Calu3 (cell line): ENCODE results near the gene MUC21. TPM values are rescaled to one million over a fixed set of nuclear protein-coding genes. Genes with fewer than 3 reads are reported as not detected.
A peak's percentile ranks its signal among the peaks of the same experiment; 100 is the strongest.

Experiments used
- BruUV-seq: library from RNA; stranded (reverse); fragments of 400-500 nt; replicated peaks from 2 replicates; lab custom pipeline; 2021; lab: Mats Ljungman, UMichigan
- CTCF ChIA-PET: fragments of 300-600 bp; sonication (Branson Sonifier 250); formaldehyde crosslinking; loops from one replicate; lab custom pipeline; 2022; ENCODE audit warnings: antibody characterized with exemption; lab: Charles Lee
- DNase-seq: peaks from one replicate; pipeline ENCODE4 v3.0.0; 2022
- H3K27ac Mint-ChIP-seq: one replicate; pipeline ENCODE4 v1.8.0; 2022; ENCODE audit warnings: mixed read lengths; ENCODE audit not compliant: unreplicated experiment
- H3K27me3 Mint-ChIP-seq: one replicate; pipeline ENCODE4 v1.8.0; 2022; ENCODE audit warnings: mixed read lengths; ENCODE audit not compliant: unreplicated experiment
- H3K36me3 Mint-ChIP-seq: one replicate; pipeline ENCODE4 v1.8.0; 2022; ENCODE audit warnings: mild to moderate bottlenecking, moderate library complexity, mixed read lengths; ENCODE audit not compliant: insufficient read depth, unreplicated experiment
- H3K4me1 Mint-ChIP-seq: one replicate; pipeline ENCODE4 v1.8.0; 2022; ENCODE audit warnings: mild to moderate bottlenecking, low read depth, mixed read lengths; ENCODE audit not compliant: unreplicated experiment
- H3K4me3 Mint-ChIP-seq: one replicate; pipeline ENCODE4 v1.8.0; 2022; ENCODE audit warnings: mild to moderate bottlenecking, low read depth, moderate library complexity, mixed read lengths; ENCODE audit not compliant: unreplicated experiment
- H3K9me3 Mint-ChIP-seq: one replicate; pipeline ENCODE4 v1.8.0; 2022; ENCODE audit warnings: low read depth, mixed read lengths; ENCODE audit not compliant: unreplicated experiment
- intact Hi-C: fragments of 100-400 bp; cut with micrococcal nuclease; formaldehyde crosslinking; loops from one replicate; pipeline ENCODE4 v1.10.0; 2022; ENCODE audit not compliant: unreplicated experiment
- total RNA-seq: library from RNA; stranded (reverse); gene quantifications from 2 replicates; pipeline ENCODE4 v1.2.3, GENCODE V29; 2022
- TF ChIP-seq, protein P1 (sequence below): fragments of 200-600 bp; IDR thresholded peaks from one replicate; pipeline ENCODE4 v1.8.0; 2022; ENCODE audit warnings: antibody characterized with exemption; ENCODE audit not compliant: unreplicated experiment

The MUC21 gene
- total RNA-seq, 1 experiment from 2014 or later = not detected

DNA sequence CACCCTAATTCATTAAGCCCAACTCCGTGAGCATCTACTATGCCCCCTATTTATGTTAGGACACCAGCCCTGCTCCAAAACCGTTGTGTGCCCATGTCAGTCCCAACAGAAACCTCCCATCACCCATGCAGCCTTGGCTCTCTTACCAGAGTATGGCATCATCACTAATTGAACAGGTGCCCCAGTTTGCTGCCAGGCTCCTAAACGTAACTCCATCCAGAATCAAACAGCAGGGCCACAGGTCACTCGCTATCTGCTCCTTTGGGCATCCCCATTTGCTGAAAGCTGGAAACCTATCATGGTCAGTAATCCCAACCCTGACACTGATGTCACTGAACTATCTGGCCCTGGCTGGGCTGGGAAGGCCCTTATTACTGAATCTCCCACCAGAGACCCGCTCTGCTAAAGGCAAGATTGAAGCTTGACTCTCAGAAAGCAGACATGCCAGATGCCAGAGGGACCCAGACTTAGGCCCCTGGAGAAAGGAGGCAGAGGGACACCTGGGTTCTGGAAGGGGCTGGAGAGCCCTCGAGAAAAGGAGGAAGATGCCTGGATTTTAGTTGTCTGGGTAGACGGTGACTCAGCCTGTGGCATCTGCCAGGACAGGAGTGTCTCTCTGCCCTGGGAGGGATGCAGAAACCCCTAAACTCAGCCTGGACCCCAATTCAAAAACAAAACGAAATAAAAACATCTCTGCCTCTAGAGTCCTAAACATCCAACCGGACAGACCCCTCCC lies 28.7 kb upstream of the MUC21 start:
- peaks cover 12% of the 10 kb centered on the region for H3K9me3 Mint-ChIP-seq
- H3K4me3 Mint-ChIP-seq = peak overlapping the region; percentile 46
- no peaks in the 10 kb centered on the region for H3K4me1 Mint-ChIP-seq
- no peak for DNase-seq
- TF ChIP-seq, protein P1, sequence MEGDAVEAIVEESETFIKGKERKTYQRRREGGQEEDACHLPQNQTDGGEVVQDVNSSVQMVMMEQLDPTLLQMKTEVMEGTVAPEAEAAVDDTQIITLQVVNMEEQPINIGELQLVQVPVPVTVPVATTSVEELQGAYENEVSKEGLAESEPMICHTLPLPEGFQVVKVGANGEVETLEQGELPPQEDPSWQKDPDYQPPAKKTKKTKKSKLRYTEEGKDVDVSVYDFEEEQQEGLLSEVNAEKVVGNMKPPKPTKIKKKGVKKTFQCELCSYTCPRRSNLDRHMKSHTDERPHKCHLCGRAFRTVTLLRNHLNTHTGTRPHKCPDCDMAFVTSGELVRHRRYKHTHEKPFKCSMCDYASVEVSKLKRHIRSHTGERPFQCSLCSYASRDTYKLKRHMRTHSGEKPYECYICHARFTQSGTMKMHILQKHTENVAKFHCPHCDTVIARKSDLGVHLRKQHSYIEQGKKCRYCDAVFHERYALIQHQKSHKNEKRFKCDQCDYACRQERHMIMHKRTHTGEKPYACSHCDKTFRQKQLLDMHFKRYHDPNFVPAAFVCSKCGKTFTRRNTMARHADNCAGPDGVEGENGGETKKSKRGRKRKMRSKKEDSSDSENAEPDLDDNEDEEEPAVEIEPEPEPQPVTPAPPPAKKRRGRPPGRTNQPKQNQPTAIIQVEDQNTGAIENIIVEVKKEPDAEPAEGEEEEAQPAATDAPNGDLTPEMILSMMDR = no peak
- peaks cover 89% of the 10 kb centered on the region for H3K27me3 Mint-ChIP-seq
- CTCF ChIA-PET = interaction anchor here (1.3 to 1.6 kb wide), 3 partner anchors 12 to 116 kb away, joined by 3 to 7 read pairs (median 4); no protein-coding TSS in a partner anchor
- intact Hi-C loops = no loop called here
- no peak overlapping the region for H3K27ac Mint-ChIP-seq
- BruUV-seq = no TSS peak
- no peaks in the 10 kb centered on the region for H3K36me3 Mint-ChIP-seq

DNA sequence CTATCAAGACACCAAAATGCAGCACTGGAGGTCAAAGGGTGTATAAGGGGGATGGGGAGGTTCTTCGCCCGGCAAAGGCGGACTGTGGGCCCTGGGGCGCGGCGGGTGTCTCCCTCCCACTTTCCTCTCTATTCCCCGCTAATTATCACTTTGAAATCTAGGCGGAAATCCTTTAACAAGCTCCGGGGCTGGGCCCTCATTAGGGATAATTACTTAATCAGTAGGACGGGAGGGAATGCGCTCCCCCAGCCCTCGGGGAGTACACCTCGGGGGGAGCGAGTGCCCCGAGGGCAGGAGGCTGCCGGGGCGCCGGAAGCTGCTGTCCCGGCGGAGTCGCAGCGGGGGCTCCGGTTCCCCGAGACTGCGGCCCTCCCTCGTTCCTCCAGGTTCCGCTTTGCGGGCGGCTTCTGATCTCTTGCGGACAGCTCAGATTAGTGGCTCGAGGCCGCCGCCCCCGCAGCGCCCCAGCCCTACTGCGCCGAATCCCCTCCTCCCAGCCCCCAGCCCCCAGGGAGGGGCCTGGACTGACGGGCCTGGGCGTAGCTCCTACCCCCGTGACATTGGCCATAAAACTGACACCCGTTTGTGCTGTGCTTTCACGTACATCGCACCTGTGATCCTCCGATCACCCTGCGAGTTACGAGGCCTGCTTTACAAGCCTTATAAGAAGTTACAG lies 28.0 kb upstream of the MUC21 start:
- DNase-seq = peak; percentile 72
- Mint-ChIP-seq H3K27me3 (peaks cover 82% of the 10 kb centered on the region), H3K4me3 (peak overlapping the region; percentile 46), H3K4me1 (no peaks in the 10 kb centered on the region), H3K36me3 (no peaks in the 10 kb centered on the region), H3K9me3 (peaks cover 7% of the 10 kb centered on the region), H3K27ac (no peak overlapping the region)
- CTCF ChIA-PET = interaction anchor here (0.6 to 1.6 kb wide), 7 partner anchors 13 to 1173 kb away, joined by 3 to 7 read pairs (median 4); partner anchors contain the start of genes ATF6B and SFTA2
- TF ChIP-seq, protein P1 = no peak
- intact Hi-C loops = no loop called here
- no TSS peak for BruUV-seq

DNA sequence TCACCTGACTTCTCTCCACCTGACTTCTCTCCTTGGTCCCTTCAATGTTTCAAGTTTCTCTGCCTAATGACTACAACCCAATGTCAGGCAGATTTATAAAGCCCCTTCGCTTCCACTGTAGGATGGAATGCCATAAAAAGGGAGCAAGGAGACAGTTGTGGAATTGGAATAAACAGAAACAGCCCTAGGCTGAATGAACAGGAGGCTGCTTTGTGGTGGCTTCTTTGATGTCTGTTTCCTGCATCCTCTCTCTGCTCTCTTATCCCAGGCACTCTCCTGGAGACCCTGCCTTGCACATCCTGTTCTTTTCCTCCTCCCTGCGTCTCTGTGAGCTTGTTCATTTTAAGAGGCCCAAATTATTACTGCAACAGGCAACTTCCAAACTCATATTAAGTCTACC lies 25.8 kb upstream of the MUC21 start:
- Mint-ChIP-seq H3K9me3 (no peaks in the 10 kb centered on the region), H3K4me3 (no peak overlapping the region), H3K36me3 (no peaks in the 10 kb centered on the region), H3K4me1 (peaks cover 8% of the 10 kb centered on the region), H3K27ac (no peak overlapping the region), H3K27me3 (peaks cover 60% of the 10 kb centered on the region)
- TF ChIP-seq, protein P1 = no peak
- CTCF ChIA-PET = interaction anchor here (0.7 kb wide), 1 partner anchor 10 kb away, joined by 5 read pairs; no protein-coding TSS in a partner anchor
- DNase-seq = no peak
- BruUV-seq = no TSS peak
- intact Hi-C loops = no loop called here

DNA sequence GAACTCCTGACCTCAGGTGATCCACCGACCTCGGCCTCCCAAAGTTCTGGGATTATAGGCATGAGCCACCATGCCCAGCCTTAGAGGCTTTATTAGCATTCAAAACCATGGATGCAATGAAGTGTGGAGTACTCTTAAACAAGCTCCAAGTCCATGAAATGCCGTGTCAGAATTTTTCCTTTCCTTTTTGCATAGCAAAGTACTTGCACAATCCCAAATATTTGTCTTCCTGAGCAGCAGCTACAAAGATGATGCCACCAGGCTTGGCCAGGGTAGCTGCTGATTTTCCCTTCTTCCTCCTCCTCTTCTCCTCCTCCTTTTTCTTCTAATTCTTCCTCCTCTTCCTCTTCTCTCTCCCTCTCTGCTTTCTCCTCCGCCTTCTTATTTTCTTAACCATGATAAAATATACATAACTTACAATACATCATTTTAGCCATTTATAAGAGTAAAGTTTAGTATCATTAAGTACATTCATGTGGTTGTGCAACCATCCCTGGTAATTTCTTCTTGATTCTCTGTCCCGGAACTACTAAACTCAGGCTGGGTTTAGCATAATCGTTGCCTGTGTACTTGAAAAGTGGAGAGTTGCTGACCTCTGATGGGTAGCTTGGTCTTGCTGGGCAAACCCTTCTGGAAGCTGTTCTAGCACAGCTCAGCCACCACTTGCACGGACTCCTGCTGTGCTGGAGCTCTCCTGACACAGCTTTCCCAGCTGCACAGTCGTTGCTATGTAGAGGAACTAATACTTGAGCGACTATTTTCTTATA lies 22.4 kb upstream of the MUC21 start:
- no peak for DNase-seq
- peaks cover 46% of the 10 kb centered on the region for H3K27me3 Mint-ChIP-seq
- CTCF ChIA-PET = interaction anchor here (0.7 to 1.5 kb wide), 5 partner anchors 13 to 110 kb away, joined by 3 to 6 read pairs (median 4); no protein-coding TSS in a partner anchor
- TF ChIP-seq, protein P1 = no peak
- H3K4me1 Mint-ChIP-seq = peaks cover 28% of the 10 kb centered on the region
- H3K9me3 Mint-ChIP-seq = peaks cover 2% of the 10 kb centered on the region
- H3K4me3 Mint-ChIP-seq = no peak overlapping the region
- no TSS peak for BruUV-seq
- no peak overlapping the region for H3K27ac Mint-ChIP-seq
- no peaks in the 10 kb centered on the region for H3K36me3 Mint-ChIP-seq
- intact Hi-C loops = loop anchor here (5.0 kb wide), 1 partner anchor 44 kb away; no protein-coding TSS in a partner anchor
